ENCODE data around the gene UHRF2. TPM values are rescaled to one million over a fixed set of nuclear protein-coding genes. Genes with fewer than 3 reads are reported as not detected.

Gene UHRF2
- total RNA-seq, 1 experiment from 2014 or later: 31.3 TPM

DNA sequence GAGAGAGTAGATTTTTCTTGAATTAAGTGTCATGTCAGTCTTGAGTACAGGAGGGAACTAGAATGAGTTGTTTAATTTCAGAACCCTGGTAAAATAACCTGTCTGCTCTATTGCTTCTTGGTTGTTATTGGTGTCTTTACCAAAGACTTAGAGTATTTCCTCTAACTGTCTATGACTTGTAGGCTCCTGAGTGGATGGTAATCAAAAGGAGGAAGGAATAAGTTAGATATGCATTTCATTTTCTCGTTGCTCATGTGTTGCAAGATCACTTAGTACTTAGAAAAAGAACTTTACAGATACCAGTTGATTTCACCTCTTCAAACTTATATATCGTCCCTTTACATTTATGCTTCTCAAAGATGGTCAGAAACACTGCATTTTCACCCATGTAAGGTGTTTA, 31.1 kb downstream of the UHRF2 start:
- intact Hi-C loops (cut with micrococcal nuclease): no loop called here
- CTCF ChIA-PET: no interaction called here

DNA sequence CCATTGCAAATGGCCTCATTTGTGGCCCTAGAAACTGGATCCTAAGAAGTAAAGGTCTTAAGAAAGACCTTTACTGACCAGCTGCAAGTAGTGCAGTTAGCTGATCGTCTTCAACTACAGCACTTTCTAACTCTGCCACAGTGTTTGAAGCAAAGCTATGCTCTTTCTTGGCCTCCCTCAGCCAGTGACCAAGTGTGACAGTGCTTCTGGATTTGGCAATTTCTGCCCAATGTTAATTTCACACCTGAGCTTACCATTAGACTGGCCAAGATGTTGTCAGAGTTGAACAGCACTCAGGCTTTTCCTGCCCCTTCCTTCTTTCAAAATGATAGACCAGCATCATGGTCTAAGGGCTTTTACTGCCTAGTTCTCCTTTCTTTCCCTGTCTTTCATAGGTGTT, 36.1 kb downstream of the UHRF2 start:
- H4K20me1 ChIP-seq (ENCODE audit: low read length): peaks cover 9% of the 10 kb centered on the region; the same call in 1 of the 2 replicates
- H3F3A ChIP-seq (ENCODE audit: low read length, unreplicated experiment): no peaks in the 10 kb centered on the region
- no peaks in the 10 kb centered on the region for H3K36me3 ChIP-seq (ENCODE audit: low read depth, low read length)
- no peaks in the 10 kb centered on the region for H3K27me3 ChIP-seq (ENCODE audit: low read length)
- no peaks in the 10 kb centered on the region for H3K4me1 ChIP-seq (ENCODE audit: insufficient read depth, low read length)
- POLR2A ChIA-PET (ENCODE audit: unreplicated experiment): no interaction called here
- H3K27ac ChIP-seq (ENCODE audit: low read length): no peak overlapping the region
- no peak overlapping the region for H2AFZ ChIP-seq (ENCODE audit: low read length)
- DNase-seq: no peak
- intact Hi-C loops (cut with micrococcal nuclease): no loop called here
- H3K9ac ChIP-seq (ENCODE audit: low read length): no peak overlapping the region
- CTCF ChIA-PET: no interaction called here
- H3K79me2 ChIP-seq (ENCODE audit: low read length): peaks cover 95% of the 10 kb centered on the region
- TF ChIP-seq EZH2 (IDR thresholded peaks at IDR 0.05; ENCODE audit: low read length, unreplicated experiment) (no peak), EZH2phosphoT487 (IDR thresholded peaks at IDR 0.05; ENCODE audit: borderline replicate concordance, low read length) (no peak)
- TF ChIP-seq, protein P1, sequence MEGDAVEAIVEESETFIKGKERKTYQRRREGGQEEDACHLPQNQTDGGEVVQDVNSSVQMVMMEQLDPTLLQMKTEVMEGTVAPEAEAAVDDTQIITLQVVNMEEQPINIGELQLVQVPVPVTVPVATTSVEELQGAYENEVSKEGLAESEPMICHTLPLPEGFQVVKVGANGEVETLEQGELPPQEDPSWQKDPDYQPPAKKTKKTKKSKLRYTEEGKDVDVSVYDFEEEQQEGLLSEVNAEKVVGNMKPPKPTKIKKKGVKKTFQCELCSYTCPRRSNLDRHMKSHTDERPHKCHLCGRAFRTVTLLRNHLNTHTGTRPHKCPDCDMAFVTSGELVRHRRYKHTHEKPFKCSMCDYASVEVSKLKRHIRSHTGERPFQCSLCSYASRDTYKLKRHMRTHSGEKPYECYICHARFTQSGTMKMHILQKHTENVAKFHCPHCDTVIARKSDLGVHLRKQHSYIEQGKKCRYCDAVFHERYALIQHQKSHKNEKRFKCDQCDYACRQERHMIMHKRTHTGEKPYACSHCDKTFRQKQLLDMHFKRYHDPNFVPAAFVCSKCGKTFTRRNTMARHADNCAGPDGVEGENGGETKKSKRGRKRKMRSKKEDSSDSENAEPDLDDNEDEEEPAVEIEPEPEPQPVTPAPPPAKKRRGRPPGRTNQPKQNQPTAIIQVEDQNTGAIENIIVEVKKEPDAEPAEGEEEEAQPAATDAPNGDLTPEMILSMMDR (conservative IDR thresholded peaks at IDR 0.05; ENCODE audit: low read depth, low read length): no peak
- no peak for ATAC-seq
- no peak overlapping the region for H3K4me2 ChIP-seq (ENCODE audit: low read length)
- H3K9me2 ChIP-seq (replicated peaks; ENCODE audit: low read length): no peaks in the 10 kb centered on the region
- BruUV-seq (replicated peaks): no TSS peak
- no peaks in the 10 kb centered on the region for H3K9me3 ChIP-seq (ENCODE audit: low read length)
- no peak overlapping the region for H3K4me3 ChIP-seq (ENCODE audit: low read length)

More for the DNA sequence above, 31.1 kb downstream of the UHRF2 start:
- TF ChIP-seq EZH2phosphoT487 (IDR thresholded peaks at IDR 0.05; ENCODE audit: borderline replicate concordance, low read length): no peak
- H3K4me2 ChIP-seq (ENCODE audit: low read length): no peak overlapping the region
- POLR2A ChIA-PET (ENCODE audit: unreplicated experiment): no interaction called here
- no peak overlapping the region for H3K9ac ChIP-seq (ENCODE audit: low read length)
- H3K27ac ChIP-seq (ENCODE audit: low read length): no peak overlapping the region
- no peaks in the 10 kb centered on the region; the same call in 1 of the 2 replicates for H4K20me1 ChIP-seq (ENCODE audit: low read length)
- peaks cover 4% of the 10 kb centered on the region; the same call in 1 of the 2 replicates for H3K36me3 ChIP-seq (ENCODE audit: low read depth, low read length)
- H3F3A ChIP-seq (ENCODE audit: low read length, unreplicated experiment): no peaks in the 10 kb centered on the region
- H3K79me2 ChIP-seq (ENCODE audit: low read length): peaks cover 95% of the 10 kb centered on the region
- no peaks in the 10 kb centered on the region for H3K27me3 ChIP-seq (ENCODE audit: low read length)
- ATAC-seq (no peak), DNase-seq (no peak)
- no peaks in the 10 kb centered on the region for H3K9me3 ChIP-seq (ENCODE audit: low read length)
- H3K4me3 ChIP-seq (ENCODE audit: low read length): no peak overlapping the region
- BruUV-seq (replicated peaks): no TSS peak
- H3K9me2 ChIP-seq (replicated peaks; ENCODE audit: low read length): no peaks in the 10 kb centered on the region
- no peaks in the 10 kb centered on the region for H3K4me1 ChIP-seq (ENCODE audit: insufficient read depth, low read length)
- H2AFZ ChIP-seq (ENCODE audit: low read length): no peak overlapping the region

DNA sequence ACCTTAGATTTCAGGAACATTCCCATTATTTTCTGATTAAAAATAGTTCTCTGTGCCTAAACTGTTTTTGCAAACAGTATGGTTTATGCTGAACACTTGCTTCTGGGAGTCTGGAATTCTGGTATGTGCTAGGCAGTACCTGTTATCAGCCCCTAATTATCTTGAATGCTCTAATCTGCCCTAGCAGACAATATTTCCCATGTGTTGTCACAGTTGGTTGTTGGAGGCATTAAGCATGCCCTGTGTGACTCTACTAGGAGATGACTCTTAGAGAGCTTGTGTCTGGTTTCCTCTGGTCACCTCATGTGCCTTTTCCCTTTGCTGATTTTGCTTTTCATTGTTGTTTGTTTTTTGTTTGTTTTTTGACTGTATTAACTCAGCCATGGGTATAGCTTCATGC, 36.6 kb downstream of the UHRF2 start:
- Histone ChIP-seq H3K4me2 (ENCODE audit: low read length) (no peak overlapping the region), H3K9me3 (ENCODE audit: low read length) (no peaks in the 10 kb centered on the region), H4K20me1 (ENCODE audit: low read length) (peaks cover 9% of the 10 kb centered on the region; the same call in 1 of the 2 replicates), H2AFZ (ENCODE audit: low read length) (no peak overlapping the region), H3K4me1 (ENCODE audit: insufficient read depth, low read length) (no peaks in the 10 kb centered on the region), H3K79me2 (ENCODE audit: low read length) (peaks cover 95% of the 10 kb centered on the region), H3K27me3 (ENCODE audit: low read length) (no peaks in the 10 kb centered on the region), H3K9ac (ENCODE audit: low read length) (no peak overlapping the region), H3K9me2 (replicated peaks; ENCODE audit: low read length) (no peaks in the 10 kb centered on the region), H3F3A (ENCODE audit: low read length, unreplicated experiment) (no peaks in the 10 kb centered on the region), H3K27ac (ENCODE audit: low read length) (no peak overlapping the region), H3K36me3 (ENCODE audit: low read depth, low read length) (no peaks in the 10 kb centered on the region), H3K4me3 (ENCODE audit: low read length) (no peak overlapping the region)
- DNase-seq (no peak), ATAC-seq (no peak)
- ChIA-PET POLR2A (ENCODE audit: unreplicated experiment) (no interaction called here), CTCF (no interaction called here)
- BruUV-seq (replicated peaks): no TSS peak
- TF ChIP-seq EZH2phosphoT487 (IDR thresholded peaks at IDR 0.05; ENCODE audit: borderline replicate concordance, low read length): no peak
- TF ChIP-seq, protein P1 (conservative IDR thresholded peaks at IDR 0.05; ENCODE audit: low read depth, low read length): no peak
- TF ChIP-seq EZH2 (IDR thresholded peaks at IDR 0.05; ENCODE audit: low read length, unreplicated experiment): no peak
- intact Hi-C loops (cut with micrococcal nuclease): no loop called here
